Measurements from ENCODE around the gene MSANTD3.

Gene MSANTD3

DNA sequence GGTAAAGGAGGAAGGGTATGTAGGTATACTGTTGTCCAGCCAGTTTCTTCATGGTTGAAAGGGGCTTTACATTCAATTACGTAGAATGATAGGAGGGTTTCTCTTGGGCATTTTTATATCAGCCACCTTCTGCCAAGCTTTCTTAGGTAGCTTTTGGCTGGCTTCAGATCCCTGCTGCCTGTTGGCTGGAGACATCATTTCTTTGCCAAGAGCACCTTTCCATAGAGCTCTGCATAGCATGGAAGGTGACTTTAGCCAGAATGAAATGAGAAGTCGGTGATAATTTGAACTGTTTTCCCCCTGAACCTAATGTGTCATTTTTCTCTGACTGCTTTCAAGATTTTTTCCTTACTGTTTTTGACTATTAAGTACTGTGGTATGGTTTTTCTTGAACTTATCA, 72.9 kb downstream of the MSANTD3 start:
- Mint-ChIP-seq H3K4me3 (no peak overlapping the region), H3K27ac (no peak overlapping the region), H3K27me3 (no peaks in the 10 kb centered on the region), H3K4me1 (no peaks in the 10 kb centered on the region), H3K9me3 (no peaks in the 10 kb centered on the region)
- ATAC-seq (no peak), DNase-seq (no peak)

All from stimulated activated naive CD8-positive, alpha-beta T cell treated with anti-CD3 and anti-CD28 coated beads, Interleukin-15, amount 100 ng/mL, for 72 hours (primary cell).